K562 (cell line): Measurements from ENCODE around the gene DNAJC25. TPM values are rescaled to one million over a fixed set of nuclear protein-coding genes. Genes with fewer than 3 reads are reported as not detected.

Experiments
- EP400 ChIP-seq: fragments of 450-650 bp; IDR thresholded peaks from 2 replicates; pipeline ENCODE4 v1.6.1; 2017; ENCODE audit warnings: antibody characterized with exemption, mild to moderate bottlenecking, moderate library complexity
- GTF2A2 ChIP-seq: IDR thresholded peaks from 2 replicates; pipeline ENCODE4 v1.6.1; 2016; ENCODE audit warnings: mild to moderate bottlenecking, missing genetic modification characterization, missing compliant biosample characterization
- HMGN3 ChIP-seq: IDR thresholded peaks from 2 replicates; pipeline ENCODE4 v1.6.1; 2011; ENCODE audit warnings: borderline replicate concordance, low read depth, mild to moderate bottlenecking, mixed read lengths, low read length; ENCODE audit not compliant: insufficient read length; ENCODE audit errors: extremely low read depth
- LARP7 ChIP-seq: fragments of 450-650 bp; IDR thresholded peaks from 2 replicates; pipeline ENCODE4 v1.6.1; 2016
- LCOR ChIP-seq: sonication (generic); formaldehyde crosslinking; IDR thresholded peaks from 2 replicates; pipeline ENCODE4 v1.8.0; 2022; ENCODE audit warnings: mild to moderate bottlenecking, missing genetic modification reagents
- MED1 ChIP-seq: sonication (generic); formaldehyde crosslinking; IDR thresholded peaks from 2 replicates; pipeline ENCODE4 v1.8.1; 2023; ENCODE audit warnings: missing genetic modification reagents, borderline replicate concordance
- RFX1 ChIP-seq: fragments of 450-650 bp; IDR thresholded peaks from 2 replicates; pipeline ENCODE4 v1.6.1; 2016; ENCODE audit warnings: mild to moderate bottlenecking, moderate library complexity
- TAL1 ChIP-seq: fragments of 450-650 bp; IDR thresholded peaks from 2 replicates; pipeline ENCODE4 v1.6.1; 2016; ENCODE audit warnings: mild to moderate bottlenecking
- ZNF212 ChIP-seq: fragments of 450-650 bp; formaldehyde crosslinking; IDR thresholded peaks from 2 replicates; pipeline ENCODE4 v1.4.0; 2020; ENCODE audit warnings: mild to moderate bottlenecking
- polyA plus RNA-seq, 8 experiments: library from polyadenylated mRNA; depleted of rRNA in 4 of 8; stranded (reverse) in 5 of 8; unstranded in 3 of 8; fragments of >200 nt; fragmentation: Nextera tagmentation in 2 of 8; fragmentation: Illumina TruSeq in 1 of 8; extraction: Ambion mirVana in 2 of 8; extraction: Trizol in 1 of 8; gene quantifications; 2 replicates each; pipeline versions ENCODE4 v1.2.1 to v1.2.3, GENCODE V29; 2011 to 2014; ENCODE audit warnings: inconsistent platforms in 1 of 8, missing spikeins in 1 of 8
- total RNA-seq, 7 experiments: library from RNA; depleted of rRNA in 6 of 7; stranded (reverse); fragments of >200 nt in 6 of 7; fragmentation: Illumina TruSeq in 2 of 7; extraction: Trizol in 2 of 7; gene quantifications; 2 replicates each; pipeline versions ENCODE4 v1.2.1 to v1.2.3, GENCODE V29; 2011 to 2021; ENCODE audit warnings: low replicate concordance in 1 of 7
- TF ChIP-seq, protein P1 (sequence below), 2 experiments: fragments of 450-650 bp; conservative IDR thresholded peaks; 2 replicates each; pipeline ENCODE4 v1.6.1; 2017; ENCODE audit warnings: mild to moderate bottlenecking in 2 of 2, moderate library complexity in 2 of 2
- TF ChIP-seq, protein P2 (sequence below), 2 experiments: fragments of 450-650 bp; IDR thresholded peaks; 2 replicates each; pipeline ENCODE4 v1.6.1; 2016; ENCODE audit warnings: mild to moderate bottlenecking in 2 of 2, borderline replicate concordance in 1 of 2, low read depth in 1 of 2, moderate library complexity in 1 of 2
- TF ChIP-seq, protein P3 (sequence below): sonication (generic); formaldehyde crosslinking; IDR thresholded peaks from 2 replicates; pipeline ENCODE4 v1.8.0; 2022; ENCODE audit warnings: mild to moderate bottlenecking, missing genetic modification reagents, borderline replicate concordance
- TF ChIP-seq, protein P4 (sequence below): sonication (generic); formaldehyde crosslinking; IDR thresholded peaks from 2 replicates; pipeline ENCODE4 v1.8.0; 2022; ENCODE audit warnings: mild to moderate bottlenecking, low read depth, missing genetic modification reagents

DNAJC25 gene
- total and polyA plus RNA-seq, 9 of the 15 experiments (the other 6 are each of a cell fraction or from before 2014, with no cell fraction given) = 3.7 to 11.2 (median 7.1) TPM

DNA sequence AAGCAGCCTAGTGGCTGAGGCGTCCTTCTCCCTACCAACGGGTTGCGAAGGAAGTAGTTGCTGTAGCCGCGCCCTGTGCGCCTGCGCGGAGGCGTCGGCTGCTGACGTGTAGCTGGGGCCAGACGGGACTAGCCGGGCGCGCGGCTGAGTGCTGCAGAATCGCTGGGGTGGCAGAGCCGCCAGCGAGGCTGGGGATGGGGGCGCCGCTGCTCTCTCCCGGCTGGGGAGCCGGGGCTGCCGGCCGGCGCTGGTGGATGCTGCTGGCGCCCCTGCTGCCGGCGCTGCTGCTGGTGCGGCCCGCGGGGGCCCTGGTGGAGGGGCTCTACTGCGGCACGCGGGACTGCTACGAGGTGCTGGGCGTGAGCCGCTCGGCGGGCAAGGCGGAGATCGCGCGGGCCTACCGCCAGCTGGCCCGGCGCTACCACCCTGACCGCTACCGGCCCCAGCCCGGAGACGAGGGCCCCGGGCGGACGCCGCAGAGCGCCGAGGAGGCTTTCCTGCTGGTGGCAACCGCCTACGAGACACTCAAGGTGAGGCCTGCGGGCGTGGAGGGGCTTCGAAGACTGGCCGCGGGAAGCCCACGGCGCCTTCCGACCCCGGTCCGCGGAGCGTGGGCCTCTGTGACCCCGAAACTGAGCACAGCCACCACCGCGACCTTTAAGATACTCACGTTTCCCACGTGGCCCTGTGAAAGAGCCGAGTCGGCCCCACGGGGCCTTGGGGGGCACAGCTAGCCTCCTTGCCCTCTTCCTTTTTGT is at the start of gene DNAJC25 (continued):
- TF ChIP-seq MED1 (CRISPR knock-in tag) (no peak), HMGN3 (peak; percentile 91), RFX1 (peak; percentile 92), EP400 (peak; percentile 74; the same call in 1 of the 2 replicates), LCOR (peak; percentile 24; the same call in 1 of the 2 replicates), TAL1 (no peak), LARP7 (no peak), ZNF212 (no peak), GTF2A2 (tag) (no peak)
- TF ChIP-seq, protein P1, sequence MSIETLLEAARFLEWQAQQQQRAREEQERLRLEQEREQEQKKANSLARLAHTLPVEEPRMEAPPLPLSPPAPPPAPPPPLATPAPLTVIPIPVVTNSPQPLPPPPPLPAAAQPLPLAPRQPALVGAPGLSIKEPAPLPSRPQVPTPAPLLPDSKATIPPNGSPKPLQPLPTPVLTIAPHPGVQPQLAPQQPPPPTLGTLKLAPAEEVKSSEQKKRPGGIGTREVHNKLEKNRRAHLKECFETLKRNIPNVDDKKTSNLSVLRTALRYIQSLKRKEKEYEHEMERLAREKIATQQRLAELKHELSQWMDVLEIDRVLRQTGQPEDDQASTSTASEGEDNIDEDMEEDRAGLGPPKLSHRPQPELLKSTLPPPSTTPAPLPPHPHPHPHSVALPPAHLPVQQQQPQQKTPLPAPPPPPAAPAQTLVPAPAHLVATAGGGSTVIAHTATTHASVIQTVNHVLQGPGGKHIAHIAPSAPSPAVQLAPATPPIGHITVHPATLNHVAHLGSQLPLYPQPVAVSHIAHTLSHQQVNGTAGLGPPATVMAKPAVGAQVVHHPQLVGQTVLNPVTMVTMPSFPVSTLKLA (conservative IDR thresholded peaks at IDR 0.05) = peak; percentile 37 to 82
- TF ChIP-seq, protein P2, sequence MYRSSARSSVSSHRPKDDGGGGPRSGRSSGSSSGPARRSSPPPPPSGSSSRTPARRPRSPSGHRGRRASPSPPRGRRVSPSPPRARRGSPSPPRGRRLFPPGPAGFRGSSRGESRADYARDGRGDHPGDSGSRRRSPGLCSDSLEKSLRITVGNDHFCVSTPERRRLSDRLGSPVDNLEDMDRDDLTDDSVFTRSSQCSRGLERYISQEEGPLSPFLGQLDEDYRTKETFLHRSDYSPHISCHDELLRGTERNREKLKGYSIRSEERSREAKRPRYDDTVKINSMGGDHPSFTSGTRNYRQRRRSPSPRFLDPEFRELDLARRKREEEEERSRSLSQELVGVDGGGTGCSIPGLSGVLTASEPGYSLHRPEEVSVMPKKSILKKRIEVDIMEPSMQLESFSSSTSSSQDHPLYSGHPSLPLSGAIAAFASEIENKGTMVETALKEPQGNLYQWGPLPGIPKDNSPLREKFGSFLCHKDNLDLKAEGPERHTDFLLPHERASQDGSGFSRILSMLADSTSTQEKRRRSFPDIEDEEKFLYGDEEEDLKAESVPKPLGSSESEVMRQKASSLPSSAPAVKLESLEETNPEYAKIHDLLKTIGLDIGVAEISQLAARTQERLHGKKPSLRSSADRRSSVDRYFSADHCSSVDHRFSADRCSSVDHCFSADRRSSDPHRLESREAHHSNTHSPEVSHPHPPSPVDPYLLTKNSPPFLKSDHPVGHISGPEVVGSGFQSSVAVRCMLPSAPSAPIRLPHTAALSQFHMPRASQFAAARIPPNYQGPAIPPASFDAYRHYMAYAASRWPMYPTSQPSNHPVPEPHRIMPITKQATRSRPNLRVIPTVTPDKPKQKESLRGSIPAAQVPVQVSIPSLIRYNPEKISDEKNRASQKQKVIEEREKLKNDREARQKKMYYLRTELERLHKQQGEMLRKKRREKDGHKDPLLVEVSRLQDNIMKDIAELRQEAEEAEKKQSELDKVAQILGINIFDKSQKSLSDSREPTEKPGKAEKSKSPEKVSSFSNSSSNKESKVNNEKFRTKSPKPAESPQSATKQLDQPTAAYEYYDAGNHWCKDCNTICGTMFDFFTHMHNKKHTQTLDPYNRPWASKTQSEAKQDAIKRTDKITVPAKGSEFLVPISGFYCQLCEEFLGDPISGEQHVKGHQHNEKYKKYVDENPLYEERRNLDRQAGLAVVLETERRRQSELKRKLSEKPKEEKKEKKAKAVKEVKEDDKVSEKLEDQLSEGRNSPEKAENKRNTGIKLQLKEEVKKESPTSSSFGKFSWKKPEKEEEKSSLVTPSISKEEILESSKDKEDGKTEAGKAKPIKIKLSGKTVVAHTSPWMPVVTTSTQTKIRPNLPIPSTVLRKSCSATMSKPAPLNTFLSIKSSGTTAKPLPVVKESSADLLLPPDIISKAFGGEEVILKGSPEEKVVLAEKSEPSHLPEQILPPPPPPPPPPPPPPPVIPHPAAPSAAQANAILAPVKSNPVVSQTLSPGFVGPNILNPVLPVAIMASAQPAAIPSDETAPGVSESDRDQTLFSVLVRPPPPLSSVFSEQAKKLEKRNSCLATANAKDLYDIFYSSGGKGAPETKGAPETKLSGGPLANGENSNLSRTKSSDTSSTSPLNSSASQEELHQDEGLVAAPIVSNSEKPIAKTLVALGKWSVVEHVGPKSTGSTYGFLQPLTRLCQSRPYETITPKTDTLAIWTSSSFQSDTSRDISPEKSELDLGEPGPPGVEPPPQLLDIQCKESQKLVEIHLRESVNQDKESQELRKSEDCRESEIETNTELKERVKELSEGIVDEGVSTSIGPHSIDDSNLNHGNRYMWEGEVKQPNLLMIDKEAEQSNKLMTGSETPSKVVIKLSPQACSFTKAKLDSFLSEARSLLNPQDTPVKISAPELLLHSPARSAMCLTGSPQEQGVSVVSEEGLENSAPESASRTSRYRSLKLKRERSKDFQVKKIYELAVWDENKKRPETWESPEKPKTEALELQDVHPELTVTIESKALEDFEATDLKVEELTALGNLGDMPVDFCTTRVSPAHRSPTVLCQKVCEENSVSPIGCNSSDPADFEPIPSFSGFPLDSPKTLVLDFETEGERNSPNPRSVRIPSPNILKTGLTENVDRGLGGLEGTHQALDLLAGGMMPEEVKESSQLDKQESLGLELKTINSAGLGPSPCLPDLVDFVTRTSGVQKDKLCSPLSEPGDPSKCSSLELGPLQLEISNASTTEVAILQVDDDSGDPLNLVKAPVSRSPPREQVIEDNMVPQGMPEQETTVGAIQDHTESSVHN (IDR thresholded peaks at IDR 0.05; ENCODE audit: borderline replicate concordance in 1 of 2, low read depth in 1 of 2) = no peak
- TF ChIP-seq, protein P3, sequence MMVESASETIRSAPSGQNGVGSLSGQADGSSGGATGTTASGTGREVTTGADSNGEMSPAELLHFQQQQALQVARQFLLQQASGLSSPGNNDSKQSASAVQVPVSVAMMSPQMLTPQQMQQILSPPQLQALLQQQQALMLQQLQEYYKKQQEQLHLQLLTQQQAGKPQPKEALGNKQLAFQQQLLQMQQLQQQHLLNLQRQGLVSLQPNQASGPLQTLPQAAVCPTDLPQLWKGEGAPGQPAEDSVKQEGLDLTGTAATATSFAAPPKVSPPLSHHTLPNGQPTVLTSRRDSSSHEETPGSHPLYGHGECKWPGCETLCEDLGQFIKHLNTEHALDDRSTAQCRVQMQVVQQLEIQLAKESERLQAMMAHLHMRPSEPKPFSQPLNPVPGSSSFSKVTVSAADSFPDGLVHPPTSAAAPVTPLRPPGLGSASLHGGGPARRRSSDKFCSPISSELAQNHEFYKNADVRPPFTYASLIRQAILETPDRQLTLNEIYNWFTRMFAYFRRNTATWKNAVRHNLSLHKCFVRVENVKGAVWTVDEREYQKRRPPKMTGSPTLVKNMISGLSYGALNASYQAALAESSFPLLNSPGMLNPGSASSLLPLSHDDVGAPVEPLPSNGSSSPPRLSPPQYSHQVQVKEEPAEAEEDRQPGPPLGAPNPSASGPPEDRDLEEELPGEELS (CRISPR knock-in tag) = no peak
- TF ChIP-seq, protein P4, sequence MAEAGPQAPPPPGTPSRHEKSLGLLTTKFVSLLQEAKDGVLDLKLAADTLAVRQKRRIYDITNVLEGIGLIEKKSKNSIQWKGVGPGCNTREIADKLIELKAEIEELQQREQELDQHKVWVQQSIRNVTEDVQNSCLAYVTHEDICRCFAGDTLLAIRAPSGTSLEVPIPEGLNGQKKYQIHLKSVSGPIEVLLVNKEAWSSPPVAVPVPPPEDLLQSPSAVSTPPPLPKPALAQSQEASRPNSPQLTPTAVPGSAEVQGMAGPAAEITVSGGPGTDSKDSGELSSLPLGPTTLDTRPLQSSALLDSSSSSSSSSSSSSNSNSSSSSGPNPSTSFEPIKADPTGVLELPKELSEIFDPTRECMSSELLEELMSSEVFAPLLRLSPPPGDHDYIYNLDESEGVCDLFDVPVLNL (CRISPR knock-in tag) = no peak
